ENCODE results near the gene UBE3C.

- no peak for TF ChIP-seq EZH2phosphoT487 (IDR thresholded peaks at IDR 0.05; ENCODE audit: insufficient read depth, low read depth)
- TF ChIP-seq EZH2 (IDR thresholded peaks at IDR 0.05; ENCODE audit: insufficient read depth, poor library complexity, severe bottlenecking) = no peak
Observed at GRCh38 chr7:157125376-157126223, 13.1 kb upstream of the UBE3C start.
